GF-D8 (cell line): ENCODE measurements around the gene USP17L20.
"Not testable (repeated sequence)": the region's sequence is repeated elsewhere in the genome, so short reads cannot be mapped to it uniquely, and the experiment has no call there.

Experiments used
- DNase-seq: peaks from one replicate; lab custom pipeline; 2025; lab: John Stamatoyannopoulos, UW

The USP17L20 gene

GRCh38 chr4:9257824-9258223 is at the start of gene USP17L20:
Gene USP17L20 (plus strand): TSS chr4:9258124. CDS start chr4:9258124, 0 bp downstream.
- not testable (repeated sequence) for DNase-seq

DNA sequence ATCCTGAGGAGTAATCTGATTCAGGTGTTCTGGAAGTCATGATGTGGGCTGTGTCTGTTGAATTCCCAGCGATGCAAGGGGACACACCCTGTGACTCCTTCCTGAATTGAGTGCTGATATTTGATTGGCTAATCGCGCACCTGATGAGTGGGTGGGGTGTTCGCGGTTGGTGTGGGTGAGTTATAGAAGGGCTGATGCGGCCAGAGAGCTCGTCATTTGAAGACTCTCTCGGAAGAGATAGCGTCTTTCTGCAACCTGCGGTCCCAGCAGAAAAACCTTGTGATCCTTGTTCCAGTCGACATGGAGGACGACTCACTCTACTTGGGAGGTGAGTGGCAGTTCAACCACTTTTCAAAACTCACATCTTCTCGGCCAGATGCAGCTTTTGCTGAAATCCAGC is 47.6 kb upstream of the USP17L20 start, which contains the start of gene USP17L10:
Gene USP17L10 (plus strand): TSS at position 301 of the 400 bp plus-strand sequence. CDS start 0 bp downstream, at position 301.
- not testable (repeated sequence) for DNase-seq

- not testable (repeated sequence) for DNase-seq
Measured at GRCh38 chr4:9214701-9215100, 43.2 kb upstream of the USP17L20 start.

- DNase-seq, result not testable (repeated sequence)
Measured at GRCh38 chr4:9215105-9215504, 42.8 kb upstream of the USP17L20 start, which contains the start of gene USP17L11. Gene USP17L11 (plus strand): TSS chr4:9215405. CDS start chr4:9215405, 0 bp downstream.

- DNase-seq, result not testable (repeated sequence)
Measured at GRCh38 chr4:9219852-9220251, 38.1 kb upstream of the USP17L20 start, which contains the start of gene USP17L12. Gene USP17L12 (plus strand): TSS chr4:9220152. CDS start chr4:9220152, 0 bp downstream.

DNA sequence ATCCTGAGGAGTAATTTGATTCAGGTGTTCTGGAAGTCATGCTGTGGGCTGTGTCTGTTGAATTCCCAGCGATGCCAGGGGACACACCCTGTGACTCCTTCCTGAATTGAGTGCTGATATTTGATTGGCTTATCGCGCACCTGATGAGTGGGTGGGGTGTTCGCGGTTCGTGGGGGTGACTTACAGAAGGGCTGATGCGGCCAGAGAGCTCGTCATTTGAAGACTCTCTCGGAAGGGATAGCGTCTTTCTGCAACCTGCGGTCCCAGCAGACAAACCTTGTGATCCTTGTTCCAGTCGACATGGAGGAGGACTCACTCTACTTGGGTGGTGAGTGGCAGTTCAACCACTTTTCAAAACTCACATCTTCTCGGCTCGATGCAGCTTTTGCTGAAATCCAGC is 33.3 kb upstream of the USP17L20 start, which contains the start of gene USP17L13:
Gene USP17L13 (plus strand): TSS at position 301 of the 400 bp plus-strand sequence. CDS start 0 bp downstream, at position 301.
- DNase-seq, result not testable (repeated sequence)

GRCh38 chr4:9230249-9230648 is 27.7 kb upstream of the USP17L20 start:
- DNase-seq, result not testable (repeated sequence)

- DNase-seq, result not testable (repeated sequence)
Measured at GRCh38 chr4:9234085-9234484, 23.8 kb upstream of the USP17L20 start, which contains the start of gene USP17L15. Gene USP17L15 (plus strand): TSS chr4:9234385. CDS start chr4:9234385, 0 bp downstream.

DNA sequence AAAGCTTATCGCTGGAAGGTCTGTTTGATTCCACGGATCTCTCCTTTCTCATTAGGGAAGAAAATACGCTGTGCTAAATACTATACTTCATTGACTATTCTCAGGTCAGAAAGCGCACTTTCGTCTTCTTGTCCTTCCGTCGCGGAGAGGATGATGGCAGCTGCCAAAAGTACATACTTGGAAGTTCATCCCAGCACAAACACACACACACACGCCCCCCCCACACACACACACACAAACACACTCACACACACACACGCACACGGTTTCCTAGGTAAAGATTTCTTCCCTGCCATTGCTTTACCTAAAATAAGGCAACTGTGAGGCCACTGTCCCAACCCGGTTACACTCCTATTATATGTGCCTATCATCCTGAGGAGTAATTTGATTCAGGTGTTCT is 19.5 kb upstream of the USP17L20 start:
- not testable (repeated sequence) for DNase-seq

DNA sequence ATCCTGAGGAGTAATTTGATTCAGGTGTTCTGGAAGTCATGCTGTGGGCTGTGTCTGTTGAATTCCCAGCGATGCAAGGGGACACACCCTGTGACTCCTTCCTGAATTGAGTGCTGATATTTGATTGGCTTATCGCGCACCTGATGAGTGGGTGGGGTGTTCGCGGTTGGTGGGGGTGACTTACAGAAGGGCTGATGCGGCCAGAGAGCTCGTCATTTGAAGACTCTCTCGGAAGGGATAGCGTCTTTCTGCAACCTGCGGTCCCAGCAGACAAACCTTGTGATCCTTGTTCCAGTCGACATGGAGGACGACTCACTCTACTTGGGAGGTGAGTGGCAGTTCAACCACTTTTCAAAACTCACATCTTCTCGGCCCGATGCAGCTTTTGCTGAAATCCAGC is 14.3 kb upstream of the USP17L20 start, which contains the start of gene USP17L17:
Gene USP17L17 (plus strand): TSS at position 301 of the 400 bp plus-strand sequence. CDS start 0 bp downstream, at position 301.
- not testable (repeated sequence) for DNase-seq

GRCh38 chr4:9247953-9248680 is 9.8 kb upstream of the USP17L20 start, which contains the start of gene USP17L18:
Gene USP17L18 (plus strand): TSS chr4:9248630. CDS start chr4:9248630, 0 bp downstream.
- DNase-seq, result not testable (repeated sequence)

DNA sequence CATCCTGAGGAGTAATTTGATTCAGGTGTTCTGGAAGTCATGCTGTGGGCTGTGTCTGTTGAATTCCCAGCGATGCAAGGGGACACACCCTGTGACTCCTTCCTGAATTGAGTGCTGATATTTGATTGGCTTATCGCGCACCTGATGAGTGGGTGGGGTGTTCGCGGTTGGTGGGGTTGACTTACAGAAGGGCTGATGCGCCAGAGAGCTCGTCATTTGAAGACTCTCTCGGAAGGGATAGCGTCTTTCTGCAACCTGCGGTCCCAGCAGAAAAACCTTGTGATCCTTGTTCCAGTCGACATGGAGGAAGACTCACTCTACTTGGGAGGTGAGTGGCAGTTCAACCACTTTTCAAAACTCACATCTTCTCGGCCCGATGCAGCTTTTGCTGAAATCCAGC is 4.8 kb upstream of the USP17L20 start, which contains the start of gene USP17L19:
Gene USP17L19 (plus strand): TSS at position 301 of the 400 bp plus-strand sequence. CDS start 0 bp downstream, at position 301.
- not testable (repeated sequence) for DNase-seq

- DNase-seq, result not testable (repeated sequence)
Measured at GRCh38 chr4:9262572-9262971, 4.6 kb downstream of the USP17L20 start, which contains the start of gene USP17L21. Gene USP17L21 (plus strand): TSS chr4:9262872. CDS start chr4:9262872, 0 bp downstream.

GRCh38 chr4:9267319-9267718 is 9.4 kb downstream of the USP17L20 start, which contains the start of gene USP17L22:
Gene USP17L22 (plus strand): TSS chr4:9267619. CDS start chr4:9267619, 0 bp downstream.
- not testable (repeated sequence) for DNase-seq

GRCh38 chr4:9271719-9272118 is 13.8 kb downstream of the USP17L20 start:
- DNase-seq, result not testable (repeated sequence)
